Epithelial cell of prostate (primary cell): Measurements from ENCODE around the gene DGAT2.
"Not testable (repeated sequence)": the region's sequence is repeated elsewhere in the genome, so short reads cannot be mapped to it uniquely, and the experiment has no call there.

Experiments used
- DNase-seq: peaks from one replicate; pipeline ENCODE4 v3.0.0-alpha.2; 2011; ENCODE audit warnings: low read depth, low spot score
- H3K27ac ChIP-seq: fragments of 450-650 bp; 2 replicates; pipeline ENCODE4 v1.5.1; 2017; ENCODE audit warnings: mild to moderate bottlenecking

Gene DGAT2

GRCh38 chr11:75748729-75749273 is 19.8 kb upstream of the DGAT2 start:
- not testable (repeated sequence) for H3K27ac ChIP-seq, DNase-seq

- H3K27ac ChIP-seq, DNase-seq: not testable (repeated sequence)
Observed at GRCh38 chr11:75754933-75755332, 13.6 kb upstream of the DGAT2 start.

- no peak overlapping the region for H3K27ac ChIP-seq
- DNase-seq: no peak
Observed at GRCh38 chr11:75757651-75758050, 10.9 kb upstream of the DGAT2 start.

- H3K27ac ChIP-seq: no peak overlapping the region
- DNase-seq: no peak
Observed at GRCh38 chr11:75759832-75760231, 8.7 kb upstream of the DGAT2 start.

GRCh38 chr11:75760243-75760642 is 8.3 kb upstream of the DGAT2 start:
- no peak for DNase-seq
- H3K27ac ChIP-seq: no peak overlapping the region

GRCh38 chr11:75760710-75761493 is 7.7 kb upstream of the DGAT2 start:
- no peak for DNase-seq
- peak overlapping the region; percentile 6 for H3K27ac ChIP-seq

- no peak overlapping the region for H3K27ac ChIP-seq
- no peak for DNase-seq
Observed at GRCh38 chr11:75762158-75762557, 6.4 kb upstream of the DGAT2 start.

GRCh38 chr11:75762885-75763284 is 5.7 kb upstream of the DGAT2 start:
- no peak overlapping the region for H3K27ac ChIP-seq
- DNase-seq: no peak

DNA sequence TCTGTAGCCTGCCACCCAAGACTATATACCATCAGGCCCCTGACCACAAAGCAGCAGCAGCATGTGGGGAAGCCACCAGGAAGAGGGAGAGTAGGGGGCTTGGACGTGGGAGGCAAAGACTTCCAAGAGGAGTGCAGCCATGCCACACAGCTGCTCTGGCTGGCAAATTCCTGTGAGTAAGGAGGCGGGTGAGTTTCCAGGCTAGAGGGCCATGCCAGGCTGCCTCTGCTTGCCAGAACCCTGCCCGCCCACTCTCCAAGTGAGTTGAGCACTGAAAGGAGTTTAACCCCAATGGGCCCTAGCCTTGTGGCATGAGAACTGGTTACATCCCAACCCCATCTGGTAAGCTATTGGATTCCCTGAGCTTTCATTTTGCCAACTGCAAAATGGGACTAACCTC is 4.7 kb upstream of the DGAT2 start:
- DNase-seq: no peak
- no peak overlapping the region for H3K27ac ChIP-seq

GRCh38 chr11:75765116-75765515 is 3.5 kb upstream of the DGAT2 start:
- DNase-seq: no peak
- H3K27ac ChIP-seq: no peak overlapping the region

DNA sequence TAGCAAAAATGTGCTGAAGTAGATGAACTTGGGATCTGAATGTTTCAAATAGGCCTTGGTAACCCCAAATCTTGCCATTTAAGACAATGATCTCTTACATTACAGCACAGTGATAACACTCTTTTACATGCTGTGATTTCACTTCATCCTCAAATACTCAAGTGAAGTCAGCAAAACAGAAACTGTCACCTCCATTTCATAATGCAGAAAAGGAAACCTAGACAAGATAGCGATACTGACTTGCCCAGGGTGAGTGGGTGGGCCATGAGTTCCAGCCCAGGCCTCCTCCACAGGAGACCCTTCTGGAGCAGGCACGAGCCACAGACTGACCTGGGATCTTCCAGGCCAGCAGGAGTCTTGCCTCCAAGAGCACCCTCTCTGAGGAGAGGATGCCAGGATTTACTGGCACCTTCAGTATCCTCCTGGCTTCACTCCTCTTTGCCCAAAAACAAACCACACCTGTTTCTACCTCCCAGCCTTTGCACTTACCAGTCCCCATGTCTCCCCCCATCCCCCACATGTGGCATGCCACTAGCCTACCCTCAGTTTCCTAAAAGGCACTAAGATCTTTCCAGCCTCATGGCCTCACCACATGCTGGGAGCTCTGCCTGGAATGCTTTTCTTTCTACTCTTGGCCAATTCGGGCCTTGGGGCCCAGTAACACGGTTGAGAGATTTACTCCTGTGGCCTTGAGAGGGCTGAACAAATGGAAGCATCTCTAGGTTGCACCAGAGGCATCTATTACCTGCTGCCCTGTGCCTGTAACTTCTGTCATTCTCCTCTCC is 1.9 kb upstream of the DGAT2 start:
- DNase-seq: no peak
- H3K27ac ChIP-seq: no peak overlapping the region

GRCh38 chr11:75767228-75767572 is 1.4 kb upstream of the DGAT2 start:
- no peak overlapping the region for H3K27ac ChIP-seq
- no peak for DNase-seq

DNA sequence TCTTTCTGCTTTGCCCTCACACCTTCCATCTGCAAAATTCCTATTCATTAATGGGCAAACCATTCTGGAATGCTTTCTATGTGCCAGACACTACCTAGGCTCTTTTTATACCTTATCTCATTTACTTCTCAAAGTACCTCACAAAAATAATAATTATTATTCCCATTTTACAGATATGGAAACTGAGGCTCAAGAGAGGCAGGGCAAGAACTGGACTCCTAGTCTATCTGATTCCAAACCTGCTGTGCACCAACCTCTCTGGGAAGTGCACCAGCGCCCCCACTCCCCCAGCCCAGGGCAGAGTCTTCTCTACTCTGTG is 826 bp upstream of the DGAT2 start:
- H3K27ac ChIP-seq: no peak overlapping the region
- no peak for DNase-seq

DNA sequence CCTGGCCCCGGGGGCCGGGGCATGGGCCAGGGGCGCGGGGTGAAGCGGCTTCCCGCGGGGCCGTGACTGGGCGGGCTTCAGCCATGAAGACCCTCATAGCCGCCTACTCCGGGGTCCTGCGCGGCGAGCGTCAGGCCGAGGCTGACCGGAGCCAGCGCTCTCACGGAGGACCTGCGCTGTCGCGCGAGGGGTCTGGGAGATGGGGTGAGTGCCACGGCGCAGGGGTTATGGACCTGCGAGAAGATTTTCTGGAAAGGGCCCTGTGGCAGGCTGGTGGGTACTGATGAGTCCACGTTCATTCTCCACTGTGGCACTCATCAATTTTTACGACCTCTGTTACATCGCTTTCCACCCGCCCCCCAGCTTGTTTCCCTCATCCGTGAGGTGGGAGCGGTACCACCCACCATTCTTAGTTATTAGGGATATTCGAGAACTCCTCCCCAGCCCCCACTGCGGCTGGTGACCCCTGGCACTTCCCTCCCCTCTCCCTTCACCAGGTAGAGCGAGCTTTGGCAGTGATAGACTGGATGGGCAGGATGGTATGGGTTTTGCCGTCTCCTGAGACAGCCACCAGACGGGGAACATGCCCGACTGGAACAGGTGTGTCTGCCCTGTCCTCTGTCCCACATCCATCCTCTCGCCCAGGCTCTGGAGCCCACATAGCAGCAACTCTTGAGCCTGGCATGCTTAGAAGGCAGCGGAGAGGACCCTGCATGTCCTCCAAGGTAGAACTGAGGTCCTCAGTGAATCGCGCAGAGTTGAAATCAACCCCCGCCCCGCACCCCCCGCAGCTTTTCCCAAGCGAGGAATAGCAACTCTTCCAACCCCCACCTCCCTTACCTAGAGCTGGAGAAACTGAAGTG is 562 bp downstream of the DGAT2 start:
- H3K27ac ChIP-seq: no peak overlapping the region
- no peak for DNase-seq

- no peak for DNase-seq
- no peak overlapping the region for H3K27ac ChIP-seq
Observed at GRCh38 chr11:75770102-75770501, 1.5 kb downstream of the DGAT2 start.

DNA sequence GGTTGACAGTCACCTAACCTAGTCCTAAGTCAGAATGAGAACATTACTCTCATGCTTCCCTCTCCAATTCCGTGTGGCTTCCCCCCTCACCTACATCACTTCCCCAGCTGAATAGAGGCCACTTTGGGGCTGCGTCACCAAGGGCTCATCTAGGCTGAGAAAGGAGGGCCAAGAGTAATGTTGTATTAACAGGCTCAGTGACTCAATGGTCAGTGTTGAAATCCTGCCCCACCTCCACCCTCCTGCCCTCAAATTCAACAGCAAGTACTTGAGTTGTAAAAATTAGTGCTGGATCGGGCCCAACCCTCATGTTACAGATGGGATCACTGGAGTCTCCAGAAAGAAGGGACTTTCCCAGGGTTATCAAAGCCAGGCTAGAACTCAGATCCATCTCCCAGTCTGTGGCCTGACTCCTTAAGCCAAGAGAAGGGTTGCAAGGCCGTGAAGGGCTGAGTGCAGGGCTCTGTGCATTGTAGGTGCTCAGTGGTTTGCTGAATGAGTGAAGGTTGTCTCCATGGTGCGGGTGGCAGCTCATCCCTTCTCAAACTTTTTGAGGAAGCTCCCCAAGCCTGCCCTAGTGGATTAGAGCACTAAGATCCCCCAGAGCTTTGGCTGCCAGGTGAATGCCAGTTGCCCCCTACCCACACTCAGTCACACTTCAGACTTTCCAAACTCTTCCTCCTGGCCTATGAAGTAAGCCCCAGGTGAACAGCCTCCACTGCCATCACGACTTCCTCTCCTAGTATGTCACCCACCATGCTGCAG is 3.2 kb downstream of the DGAT2 start:
- H3K27ac ChIP-seq: no peak overlapping the region

DNA sequence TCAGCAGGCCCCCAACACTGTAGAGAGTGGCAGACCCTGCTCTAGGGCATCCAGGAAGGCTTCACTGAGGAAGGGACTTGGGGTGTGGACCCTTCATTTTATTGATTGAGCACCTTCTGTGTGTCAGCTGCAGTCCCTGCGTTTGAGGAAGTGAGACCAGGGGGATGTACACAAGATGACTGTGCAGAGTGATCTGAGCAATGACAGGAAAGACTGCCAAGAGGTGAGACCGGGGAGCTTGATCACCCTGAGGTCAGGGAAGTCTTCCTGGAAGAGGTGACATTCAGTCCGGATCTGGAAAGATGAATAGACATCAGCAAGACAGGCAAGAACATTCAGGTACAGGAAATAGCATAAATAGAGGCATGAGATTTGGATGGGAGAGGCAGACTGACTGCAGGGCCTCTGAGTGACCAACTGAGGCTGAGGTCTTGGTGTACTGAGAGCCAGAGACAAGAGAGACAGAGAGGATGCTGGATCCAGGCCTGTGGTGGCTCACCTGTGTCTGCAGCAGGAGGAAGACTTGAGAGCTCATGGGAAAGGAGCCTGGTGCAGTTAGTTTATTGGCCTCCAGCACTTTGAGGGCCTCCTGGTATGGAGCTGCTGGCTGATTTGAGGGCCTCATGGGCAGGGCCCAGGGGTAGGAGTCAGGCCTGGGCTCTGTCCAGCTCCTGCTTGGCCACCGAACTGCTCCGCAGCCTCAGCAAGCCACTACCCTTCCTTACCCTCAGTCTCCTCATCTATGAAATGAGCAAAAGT is 5.2 kb downstream of the DGAT2 start:
- DNase-seq: no peak
- H3K27ac ChIP-seq: no peak overlapping the region

More for the DNA sequence above, 3.2 kb downstream of the DGAT2 start:
- no peak for DNase-seq

GRCh38 chr11:75775056-75775455 is 6.5 kb downstream of the DGAT2 start:
- DNase-seq: no peak
- H3K27ac ChIP-seq: no peak overlapping the region

DNA sequence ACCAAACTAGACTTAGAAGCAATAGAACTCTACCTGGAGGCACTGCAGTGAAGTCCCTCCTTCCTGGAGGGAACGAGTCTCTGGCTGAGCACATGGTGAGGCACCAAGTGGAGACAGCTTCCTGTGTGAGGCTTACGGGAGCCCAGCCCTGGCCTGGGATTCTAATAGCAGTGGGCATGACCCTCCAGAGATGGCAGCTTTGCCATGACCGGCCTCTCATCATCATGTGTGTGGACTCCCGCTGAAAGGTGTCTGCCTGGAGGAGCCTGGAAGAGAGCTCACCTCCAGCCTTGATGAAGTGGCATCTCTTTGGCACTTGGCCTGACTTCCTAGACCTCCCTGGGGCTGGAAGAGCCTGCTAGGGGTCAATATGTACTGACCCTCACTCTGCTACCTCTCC is 8.0 kb downstream of the DGAT2 start:
- no peak for DNase-seq

More for the DNA sequence above, 8.0 kb downstream of the DGAT2 start:
- H3K27ac ChIP-seq: no peak overlapping the region
